Measurements from ENCODE around the gene TECPR1. TPM values are rescaled to one million over a fixed set of nuclear protein-coding genes. Genes with fewer than 3 reads are reported as not detected.

Gene TECPR1, protein sequence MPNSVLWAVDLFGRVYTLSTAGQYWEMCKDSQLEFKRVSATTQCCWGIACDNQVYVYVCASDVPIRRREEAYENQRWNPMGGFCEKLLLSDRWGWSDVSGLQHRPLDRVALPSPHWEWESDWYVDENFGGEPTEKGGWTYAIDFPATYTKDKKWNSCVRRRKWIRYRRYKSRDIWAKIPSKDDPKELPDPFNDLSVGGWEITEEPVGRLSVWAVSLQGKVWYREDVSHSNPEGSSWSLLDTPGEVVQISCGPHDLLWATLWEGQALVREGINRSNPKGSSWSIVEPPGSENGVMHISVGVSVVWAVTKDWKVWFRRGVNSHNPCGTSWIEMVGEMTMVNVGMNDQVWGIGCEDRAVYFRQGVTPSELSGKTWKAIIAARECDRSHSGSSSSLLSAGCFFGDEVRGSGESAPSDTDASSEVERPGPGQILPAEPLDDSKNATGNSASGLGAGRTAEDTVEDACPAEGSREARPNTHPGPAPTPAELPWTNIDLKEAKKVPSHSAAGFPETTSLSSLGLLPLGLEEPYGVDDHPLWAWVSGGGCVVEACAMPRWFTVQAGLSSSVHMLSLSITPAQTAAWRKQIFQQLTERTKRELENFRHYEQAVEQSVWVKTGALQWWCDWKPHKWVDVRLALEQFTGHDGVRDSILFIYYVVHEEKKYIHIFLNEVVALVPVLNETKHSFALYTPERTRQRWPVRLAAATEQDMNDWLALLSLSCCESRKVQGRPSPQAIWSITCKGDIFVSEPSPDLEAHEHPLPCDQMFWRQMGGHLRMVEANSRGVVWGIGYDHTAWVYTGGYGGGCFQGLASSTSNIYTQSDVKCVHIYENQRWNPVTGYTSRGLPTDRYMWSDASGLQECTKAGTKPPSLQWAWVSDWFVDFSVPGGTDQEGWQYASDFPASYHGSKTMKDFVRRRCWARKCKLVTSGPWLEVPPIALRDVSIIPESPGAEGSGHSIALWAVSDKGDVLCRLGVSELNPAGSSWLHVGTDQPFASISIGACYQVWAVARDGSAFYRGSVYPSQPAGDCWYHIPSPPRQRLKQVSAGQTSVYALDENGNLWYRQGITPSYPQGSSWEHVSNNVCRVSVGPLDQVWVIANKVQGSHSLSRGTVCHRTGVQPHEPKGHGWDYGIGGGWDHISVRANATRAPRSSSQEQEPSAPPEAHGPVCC
- polyA plus RNA-seq (ENCODE audit: insufficient read length), result 28.6 TPM

DNA sequence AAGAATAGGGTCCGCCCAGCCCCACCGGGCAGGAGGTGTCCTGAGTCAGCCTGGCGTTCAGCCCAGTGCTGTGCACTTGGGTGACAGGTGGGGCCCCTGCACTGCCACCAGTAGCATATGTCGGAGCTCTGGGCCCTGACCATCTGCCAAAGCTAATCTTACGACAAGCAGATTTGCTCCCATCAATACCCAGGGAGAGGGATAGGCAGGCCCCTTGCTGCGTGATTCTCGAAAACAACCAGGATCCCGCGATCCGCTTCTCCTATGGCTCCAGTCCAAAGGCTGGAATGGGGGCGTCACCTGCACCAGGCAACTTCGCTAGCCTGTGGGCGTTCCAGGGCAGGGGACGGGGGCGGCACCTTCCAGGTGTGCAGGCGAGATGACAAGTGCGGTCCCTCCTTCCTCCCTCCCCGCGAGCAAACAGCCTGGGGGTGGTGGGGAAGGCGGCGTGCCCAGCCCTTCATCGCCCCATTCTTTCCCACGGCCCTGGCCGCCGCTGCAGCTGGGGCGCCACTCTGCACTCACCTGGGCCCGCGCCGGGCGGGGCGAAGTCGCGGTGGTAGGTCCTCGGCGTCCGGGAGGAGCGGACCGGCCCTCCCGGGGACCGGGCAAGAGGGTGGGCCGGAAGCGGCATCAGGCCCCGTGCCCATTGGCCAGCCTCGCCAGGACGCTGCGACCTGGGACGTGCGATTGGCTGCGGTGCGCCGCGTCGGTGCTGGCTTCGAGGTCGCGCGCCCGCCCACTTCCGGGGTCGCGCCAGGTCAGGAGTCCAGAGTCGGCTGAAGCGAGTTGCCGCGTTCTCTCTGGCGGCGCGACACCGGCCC, at the start of gene TECPR1:
TECPR1 (minus strand) TSS at position 632 of the 824 bp plus-strand sequence. CDS start 6,086 bp downstream, outside the sequence.
- peak; percentile 60 for DNase-seq (ENCODE audit: low read depth)

DNA sequence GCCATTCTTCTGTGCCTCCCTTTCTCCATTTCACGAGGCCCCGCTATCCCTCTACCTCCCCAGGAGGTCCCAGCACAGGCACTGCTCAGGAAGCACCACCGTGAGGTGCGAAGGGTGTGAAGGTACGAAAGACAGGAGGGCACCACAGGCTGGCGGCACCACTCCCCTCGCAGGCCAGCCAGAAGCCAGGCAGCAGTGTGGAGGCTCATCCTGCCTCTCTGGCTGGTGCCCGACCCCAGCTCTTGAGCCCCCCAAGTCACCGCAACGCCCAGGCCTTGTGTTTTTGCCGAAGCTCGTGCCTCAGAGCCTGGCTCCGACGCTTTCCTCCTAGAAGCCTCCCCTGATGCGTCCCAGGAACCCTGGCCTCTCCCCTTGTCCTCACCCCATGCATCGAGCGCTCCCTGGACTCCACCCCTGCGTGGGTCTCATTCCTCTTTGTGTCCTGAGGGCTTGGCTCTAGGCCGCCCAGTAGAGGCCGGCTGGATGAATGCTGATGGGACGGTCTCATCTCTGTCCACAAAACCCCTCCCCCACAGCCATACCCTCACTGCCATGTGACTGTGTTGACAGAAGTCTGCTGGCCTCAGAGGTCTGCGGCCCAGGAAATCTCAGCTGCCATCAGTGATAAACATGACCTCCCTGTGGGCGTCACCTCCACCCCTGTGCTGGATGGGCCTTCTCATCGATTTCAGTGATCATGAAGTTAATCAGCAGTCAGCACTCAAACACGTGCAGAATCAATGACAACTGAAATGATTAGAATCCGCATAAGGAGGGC, 48.8 kb upstream of the TECPR1 start:
- no peak for DNase-seq (ENCODE audit: low read depth)

DNA sequence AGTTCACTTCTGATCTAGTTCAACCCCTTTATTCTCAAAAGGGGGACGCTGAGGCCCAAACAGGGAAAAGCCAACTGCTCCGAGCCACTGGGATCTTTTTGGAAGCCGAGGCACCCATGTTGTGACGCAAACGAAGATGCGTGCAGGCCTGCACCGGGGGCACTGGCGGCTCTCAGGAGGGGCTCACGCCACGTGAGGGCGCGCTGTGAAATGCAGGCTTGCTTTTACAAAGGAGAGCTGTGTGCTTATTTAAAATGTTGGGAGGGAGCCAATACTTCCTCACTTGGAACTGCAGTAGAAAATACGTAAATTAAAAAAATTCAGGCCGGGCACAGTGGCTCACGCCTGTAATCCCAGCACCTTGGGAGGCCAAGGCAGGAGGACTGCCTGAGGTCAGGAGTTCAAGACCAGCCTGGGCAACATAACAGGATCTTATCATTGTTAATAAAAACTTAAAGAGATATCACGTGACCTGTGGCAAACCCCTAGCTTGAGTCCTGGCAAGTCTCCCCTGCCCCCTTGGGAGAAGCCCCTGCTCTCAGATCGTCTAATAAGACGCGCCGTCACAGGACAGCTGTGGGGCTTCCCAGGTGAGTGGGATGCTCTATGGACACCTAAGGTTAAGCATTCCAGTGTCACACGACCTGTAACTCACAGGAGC, 45.7 kb upstream of the TECPR1 start:
- no peak for DNase-seq (ENCODE audit: low read depth)

DNA sequence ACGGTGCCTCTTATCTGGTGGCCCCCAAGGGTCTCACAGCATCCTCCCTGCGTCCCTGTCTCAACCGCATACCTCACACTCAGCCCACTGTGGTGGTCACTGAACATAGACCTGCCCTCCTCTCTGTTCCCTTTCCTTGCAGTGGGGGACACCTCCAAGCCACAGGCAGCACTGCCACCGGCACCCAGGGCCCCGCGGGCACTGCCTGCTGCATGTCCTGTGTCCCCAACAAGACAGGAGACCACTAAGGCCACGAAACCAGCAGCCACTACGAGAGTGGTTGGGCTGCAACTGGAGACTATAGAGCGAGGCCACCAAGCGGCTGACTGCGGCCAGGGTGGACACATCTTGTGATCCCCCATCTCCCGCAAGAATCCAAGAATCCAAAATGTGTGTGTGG, 44.8 kb upstream of the TECPR1 start:
- DNase-seq (ENCODE audit: low read depth), result no peak

DNA sequence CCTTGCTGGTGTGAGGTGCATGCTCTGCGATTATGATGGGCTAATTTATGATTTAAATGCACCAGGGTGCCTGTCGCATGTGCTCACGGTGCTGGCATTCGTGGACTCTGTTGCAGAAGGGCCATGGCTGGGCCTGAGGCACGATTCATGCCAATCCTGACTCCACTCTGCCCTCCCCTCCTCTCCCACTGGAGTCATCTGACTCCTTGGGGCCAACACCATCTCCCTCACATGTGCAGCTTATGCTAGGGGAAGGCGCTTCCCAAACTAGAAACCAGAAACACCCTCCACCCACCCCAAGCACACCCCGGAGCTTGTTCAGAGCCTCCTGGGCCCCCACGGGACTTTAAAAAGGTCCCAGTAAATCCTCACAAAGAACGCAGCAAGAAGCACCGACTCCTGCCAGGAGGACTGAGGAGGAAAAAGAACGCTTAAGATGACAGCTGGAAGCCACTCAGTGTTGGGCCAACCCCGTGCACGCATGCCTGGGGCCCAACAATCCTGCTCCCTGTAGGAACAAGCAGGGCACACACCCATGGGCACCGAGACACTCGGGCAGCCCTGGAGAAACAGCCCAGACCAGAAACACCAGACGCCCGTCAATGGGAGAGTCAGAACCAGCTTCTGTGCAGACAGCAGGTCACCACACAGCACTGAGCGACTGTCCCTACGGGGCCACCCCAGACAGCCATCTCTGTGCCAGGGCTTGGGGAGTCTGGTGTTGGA, 43.6 kb upstream of the TECPR1 start:
- DNase-seq (ENCODE audit: low read depth), result no peak

DNA sequence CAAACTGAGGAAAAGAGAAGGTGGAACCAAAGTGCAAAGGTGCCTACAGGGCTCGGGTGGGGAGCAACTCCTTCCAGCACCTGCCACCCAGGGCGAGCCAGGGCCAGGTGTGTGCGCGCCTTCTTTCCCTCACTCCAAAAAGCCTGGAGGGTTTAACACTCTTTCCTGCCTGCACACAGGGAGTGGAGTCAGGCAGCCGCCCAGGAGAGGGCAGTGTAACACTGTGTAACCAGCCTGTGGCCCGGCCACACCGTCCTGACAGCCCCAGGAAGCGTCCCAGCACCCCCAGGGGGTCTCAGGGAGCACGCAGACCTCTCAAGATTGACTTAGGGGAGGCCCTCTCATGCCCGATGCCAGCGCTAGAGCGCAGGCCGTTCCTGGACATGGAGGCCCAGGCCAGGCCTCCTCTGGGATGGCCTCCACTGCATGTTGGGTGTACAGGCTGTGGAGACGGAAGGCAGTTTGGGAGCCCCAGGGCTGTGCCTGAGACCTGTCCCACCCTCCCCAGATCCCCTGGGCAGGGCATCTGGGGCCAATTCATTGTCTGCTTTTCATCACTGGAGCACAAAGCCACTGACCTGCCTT, 42.9 kb upstream of the TECPR1 start:
- DNase-seq (ENCODE audit: low read depth), result no peak

DNA sequence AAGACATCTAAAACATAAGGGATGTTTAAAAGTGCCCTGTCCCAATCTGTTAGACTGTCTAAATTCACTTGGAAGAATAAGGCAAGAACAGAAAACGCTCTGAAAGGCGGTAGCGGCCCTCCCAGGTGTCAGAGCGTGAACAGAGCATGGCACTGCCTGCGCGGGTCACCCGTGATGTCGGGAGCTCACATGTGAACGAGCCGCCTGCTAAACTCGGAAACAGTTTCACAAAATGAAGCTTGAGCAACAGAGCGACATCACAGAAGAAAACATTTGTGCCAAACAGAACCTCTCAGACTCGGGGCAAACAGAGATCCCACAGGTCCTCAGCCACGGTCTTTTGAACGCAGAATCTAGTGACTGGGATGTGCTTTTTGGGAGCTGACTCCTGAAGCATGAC, 42.3 kb upstream of the TECPR1 start:
- DNase-seq (ENCODE audit: low read depth), result no peak

DNA sequence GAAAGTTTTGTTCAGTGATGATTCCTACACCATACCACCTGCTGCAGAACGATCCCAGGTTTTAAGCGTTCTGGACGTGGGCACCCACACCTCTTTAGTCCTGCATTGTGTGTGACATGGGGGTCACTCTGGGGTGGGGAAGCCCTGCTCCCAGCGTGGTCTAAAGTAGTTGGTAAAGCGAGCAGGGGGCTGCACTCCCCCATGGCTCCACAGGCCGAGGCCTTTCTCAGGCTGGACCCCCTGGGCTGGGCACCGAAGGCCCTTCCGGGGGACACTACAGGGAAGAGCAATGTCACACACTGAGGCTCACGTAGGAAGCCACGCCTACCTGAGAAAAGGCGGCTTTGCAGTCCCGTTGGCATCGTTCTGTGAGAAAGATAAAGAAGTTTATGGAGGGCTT, 41.7 kb upstream of the TECPR1 start:
- no peak for DNase-seq (ENCODE audit: low read depth)

DNA sequence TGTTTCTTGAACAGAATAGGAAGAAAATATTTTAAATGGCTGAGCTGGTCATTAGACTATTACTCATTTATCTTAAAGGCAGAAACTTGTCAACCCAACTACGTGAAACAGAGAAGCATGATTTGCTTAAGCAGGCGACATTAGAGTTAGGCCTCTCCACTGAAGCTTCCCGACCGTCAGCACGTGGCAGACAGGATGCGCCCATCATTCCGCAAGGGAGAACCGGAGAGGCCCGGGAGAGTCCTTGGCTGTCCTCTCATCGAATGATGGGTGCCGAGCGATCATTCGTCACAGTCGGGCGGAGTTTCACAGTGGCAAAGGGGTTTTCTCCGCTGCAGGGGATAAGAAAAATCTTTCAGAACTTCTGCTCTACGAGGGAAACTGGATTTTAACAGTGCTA, 41.2 kb upstream of the TECPR1 start:
- DNase-seq (ENCODE audit: low read depth), result no peak

DNA sequence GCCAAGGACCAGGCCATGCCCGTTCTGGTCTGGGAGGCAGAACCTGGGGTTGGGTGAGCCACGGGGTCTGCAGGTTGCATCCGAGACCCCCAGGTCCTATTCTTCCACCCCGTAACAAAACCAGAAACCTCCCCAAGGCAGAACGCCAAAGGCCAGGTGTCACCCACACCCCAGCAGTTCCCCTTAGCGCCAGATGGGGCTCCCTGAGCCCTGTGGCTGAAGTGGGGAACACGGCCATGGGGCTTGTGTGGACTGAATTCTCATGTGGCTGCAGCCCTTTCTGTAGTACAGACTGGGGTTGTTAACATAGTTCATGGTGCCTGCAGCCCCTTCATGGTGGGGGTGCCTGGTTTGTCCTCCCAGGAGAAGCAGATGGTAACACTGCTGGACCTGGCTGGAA, 39.7 kb upstream of the TECPR1 start:
- no peak for DNase-seq (ENCODE audit: low read depth)

DNA sequence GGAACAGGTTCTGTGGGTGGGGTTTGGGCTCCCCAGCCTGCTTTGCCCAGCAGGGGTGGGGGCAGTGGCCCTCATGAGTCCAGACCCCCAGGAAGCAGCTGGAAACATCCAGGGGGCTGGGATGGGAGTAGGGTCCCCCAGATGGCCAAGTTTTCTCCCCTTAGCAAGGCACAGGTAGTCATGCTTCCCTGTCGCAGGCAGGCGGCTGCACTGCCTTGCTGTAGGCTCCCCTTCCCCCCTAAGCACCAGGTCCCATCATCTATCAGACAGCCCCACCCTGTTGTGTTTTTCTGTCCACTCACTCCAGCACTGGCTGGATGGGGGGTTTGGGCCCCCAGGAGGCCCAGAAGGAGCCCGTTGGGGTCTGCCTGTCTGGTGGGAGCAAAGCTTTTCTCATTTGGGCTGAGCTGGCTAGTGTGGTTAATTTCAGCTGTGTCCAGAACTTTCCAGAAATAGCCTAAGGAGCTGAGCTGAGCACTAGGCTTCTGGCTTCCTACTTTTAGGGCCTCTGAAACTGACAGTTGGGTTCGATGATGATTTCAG, 37.4 kb upstream of the TECPR1 start:
- no peak for DNase-seq (ENCODE audit: low read depth)

DNA sequence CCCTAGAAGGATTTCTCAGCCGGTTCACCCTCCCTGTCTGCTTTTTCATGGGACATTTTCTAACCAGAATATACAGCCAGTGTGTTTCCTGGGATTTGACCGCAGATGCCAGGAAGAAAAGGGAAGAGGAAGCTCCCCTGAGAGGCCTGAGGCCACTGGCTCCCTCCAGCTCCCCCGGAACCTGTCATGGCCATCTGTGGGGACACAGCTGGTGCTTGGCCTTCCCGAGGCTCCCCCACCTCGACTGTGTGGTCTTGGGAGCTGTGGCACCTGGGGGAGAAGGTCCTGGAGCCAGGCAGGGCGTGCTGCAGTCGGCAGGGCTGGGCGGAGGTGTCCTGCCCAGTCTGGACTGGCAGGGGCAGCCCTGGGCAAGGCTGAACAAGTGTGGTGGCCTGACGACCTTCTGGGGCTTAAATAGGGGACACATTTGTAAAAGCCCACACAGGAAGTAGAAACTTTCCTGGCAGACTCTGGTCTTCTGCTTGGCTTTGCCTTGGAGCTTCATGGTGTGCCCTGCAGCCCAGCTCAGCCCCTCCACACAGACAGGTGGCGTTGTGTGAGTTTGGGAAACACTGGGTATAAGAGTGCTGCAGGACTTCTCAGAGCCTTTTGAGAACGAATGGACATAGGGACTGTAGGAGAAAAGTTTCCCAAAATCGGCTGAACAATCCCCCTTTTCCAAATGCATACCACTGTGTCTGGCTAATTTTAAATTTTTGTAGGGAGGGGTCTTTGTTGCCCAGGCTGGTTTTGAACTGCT, 36.2 kb upstream of the TECPR1 start:
- DNase-seq (ENCODE audit: low read depth), result no peak

DNA sequence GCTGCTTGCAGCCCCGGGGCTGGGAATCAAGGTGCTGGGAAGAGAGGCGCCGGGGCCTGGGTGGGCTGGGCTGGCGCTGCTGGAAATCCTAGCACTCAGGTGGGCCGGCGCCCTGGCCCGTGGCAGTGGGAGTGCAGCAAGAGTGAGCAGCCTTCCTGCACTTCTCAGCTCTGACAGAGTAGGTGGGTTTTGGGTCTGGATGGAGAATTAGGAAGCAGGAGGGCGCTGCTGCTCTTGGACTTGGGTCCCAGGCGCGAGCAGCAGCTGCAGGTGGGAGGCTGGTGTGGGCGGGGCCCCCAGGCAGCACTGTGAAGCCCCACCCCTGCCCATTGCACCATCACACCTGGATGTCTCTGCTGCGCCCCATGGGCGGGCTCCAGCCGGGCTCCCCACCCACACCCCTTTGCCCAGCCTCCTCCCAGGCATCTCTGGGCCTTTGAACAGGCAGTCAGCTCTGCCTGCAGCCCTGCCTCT, 35.5 kb upstream of the TECPR1 start:
- no peak for DNase-seq (ENCODE audit: low read depth)

DNA sequence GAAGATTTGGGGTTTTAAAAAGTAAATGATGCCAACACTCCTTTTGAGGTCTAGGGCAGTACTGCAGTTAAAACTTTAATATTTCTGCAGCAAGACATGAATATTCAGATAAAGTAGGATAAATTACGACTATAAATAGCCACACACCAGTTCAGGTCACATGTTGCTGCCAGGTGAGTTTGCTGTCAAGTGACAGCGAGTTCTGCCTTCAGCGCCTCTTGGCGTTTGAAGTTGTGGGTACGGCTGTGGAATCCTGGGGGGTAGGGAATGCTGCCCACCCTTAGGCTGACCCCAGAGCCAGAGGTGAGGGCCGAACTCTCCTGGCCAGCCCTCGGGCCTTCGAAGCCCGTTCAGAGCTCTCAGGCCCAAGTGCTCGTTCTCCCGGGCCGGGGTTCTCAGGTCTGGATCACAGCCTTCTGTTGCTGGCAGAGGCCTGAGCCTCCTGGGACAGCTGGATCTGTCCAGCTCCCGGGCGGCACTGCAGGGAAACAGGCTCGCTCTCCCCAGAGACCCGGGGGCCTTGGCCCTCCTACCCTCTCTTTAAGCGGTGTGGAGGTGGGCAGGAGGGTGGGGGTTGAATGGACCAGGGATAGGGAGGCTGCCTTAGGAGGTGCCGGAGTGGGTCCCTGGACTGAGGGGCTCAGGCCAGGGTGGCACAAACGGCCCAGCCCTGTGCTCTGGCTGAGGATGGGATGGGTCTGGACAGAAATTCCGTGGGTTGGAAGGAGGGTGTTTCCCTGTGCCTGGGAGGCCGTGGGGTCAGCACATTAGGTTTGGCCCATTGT, 34.9 kb upstream of the TECPR1 start:
- DNase-seq (ENCODE audit: low read depth), result no peak

DNA sequence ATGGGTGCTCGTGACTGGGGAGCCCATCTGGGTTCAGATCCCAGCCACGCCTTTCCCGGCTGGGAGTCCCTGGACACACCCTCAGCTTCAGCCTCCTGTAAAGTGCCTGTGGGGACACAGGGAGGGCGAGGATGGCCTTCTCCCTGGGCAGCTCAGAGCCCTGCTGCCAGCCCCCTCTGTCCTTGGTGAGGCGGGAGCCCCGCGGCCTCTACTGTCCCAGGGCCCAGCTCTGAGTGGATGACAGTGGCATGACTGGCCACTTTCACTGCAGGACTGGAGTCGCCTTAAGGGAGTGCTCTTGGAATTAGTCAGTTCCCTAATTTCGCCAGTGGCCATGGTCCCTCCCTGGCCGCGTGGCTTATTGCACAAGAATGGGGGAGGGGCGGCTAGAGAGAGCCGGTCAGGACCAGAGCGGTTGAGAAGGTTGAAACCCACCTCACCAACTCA, 34.1 kb upstream of the TECPR1 start:
- no peak for DNase-seq (ENCODE audit: low read depth)

DNA sequence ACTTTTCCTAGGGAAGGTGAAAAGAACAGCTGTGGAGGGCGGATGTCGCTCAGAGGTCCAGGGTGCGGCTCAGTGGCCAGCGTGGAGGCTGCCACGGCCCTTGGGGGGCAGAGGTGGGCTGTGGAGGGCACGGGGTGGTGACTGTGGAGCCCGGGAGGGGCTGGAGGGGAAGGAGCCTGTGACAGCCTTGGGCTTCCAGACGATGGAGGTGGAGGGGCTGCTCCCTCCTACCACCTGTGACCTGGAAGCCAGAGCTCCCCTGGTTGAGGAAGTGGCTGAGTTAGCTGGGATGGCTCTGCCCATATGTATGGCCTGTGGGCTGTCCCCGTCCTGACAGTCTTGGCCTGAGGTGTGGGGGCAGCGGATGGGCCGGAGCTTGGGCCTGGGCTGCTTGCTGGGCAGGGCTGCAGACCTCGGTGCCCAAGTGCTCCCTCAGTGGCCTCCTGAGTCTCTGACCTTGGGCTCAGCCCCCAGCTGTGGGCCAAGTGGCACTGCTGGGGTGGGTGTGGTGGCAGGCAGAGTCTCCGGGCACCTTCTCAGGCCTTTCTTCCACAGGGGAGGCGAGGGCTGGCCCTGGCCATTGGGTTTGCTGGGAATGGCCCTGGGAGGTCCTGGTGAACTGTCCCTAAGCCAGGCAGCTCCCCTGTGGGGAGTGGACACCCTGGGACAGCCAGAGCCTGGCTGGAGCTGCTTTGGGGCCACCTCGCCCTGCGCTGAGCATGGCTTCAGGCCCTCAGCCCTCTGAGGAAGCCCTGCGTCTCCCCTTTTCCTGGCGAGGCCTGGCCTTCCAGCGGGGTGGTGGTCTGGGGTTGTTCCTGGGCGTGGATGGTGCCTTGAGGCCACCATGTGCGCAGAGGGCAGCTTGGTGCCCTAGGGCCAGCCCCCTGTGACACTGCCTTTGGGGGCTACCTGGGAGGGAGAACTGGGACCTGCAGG, 33.4 kb upstream of the TECPR1 start:
- no peak for DNase-seq (ENCODE audit: low read depth)
